ENCODE measurements around the gene A2ML1. TPM values are rescaled to one million over a fixed set of nuclear protein-coding genes. Genes with fewer than 3 reads are reported as not detected.
"Not testable (repeated sequence)": the region's sequence is repeated elsewhere in the genome, so short reads cannot be mapped to it uniquely, and the experiment has no call there.

Gene A2ML1
- total RNA-seq, 1 donor from 2014 or later = not detected

GRCh38 chr12:8894986-8895385 lies 72.6 kb downstream of the A2ML1 start:
- no peak for DNase-seq (ENCODE audit: low spot score)
- H3K4me3 Mint-ChIP-seq (ENCODE audit: unreplicated experiment) = no peak overlapping the region
- no peaks in the 10 kb centered on the region for H3K9me3 Mint-ChIP-seq (ENCODE audit: low read depth)
- no peaks in the 10 kb centered on the region for H3K27me3 Mint-ChIP-seq (ENCODE audit: low read depth)
- H3K27ac Mint-ChIP-seq (ENCODE audit: unreplicated experiment) = no peak overlapping the region
- H3K36me3 Mint-ChIP-seq (ENCODE audit: low read depth) = no peaks in the 10 kb centered on the region
- TF ChIP-seq, protein P1, sequence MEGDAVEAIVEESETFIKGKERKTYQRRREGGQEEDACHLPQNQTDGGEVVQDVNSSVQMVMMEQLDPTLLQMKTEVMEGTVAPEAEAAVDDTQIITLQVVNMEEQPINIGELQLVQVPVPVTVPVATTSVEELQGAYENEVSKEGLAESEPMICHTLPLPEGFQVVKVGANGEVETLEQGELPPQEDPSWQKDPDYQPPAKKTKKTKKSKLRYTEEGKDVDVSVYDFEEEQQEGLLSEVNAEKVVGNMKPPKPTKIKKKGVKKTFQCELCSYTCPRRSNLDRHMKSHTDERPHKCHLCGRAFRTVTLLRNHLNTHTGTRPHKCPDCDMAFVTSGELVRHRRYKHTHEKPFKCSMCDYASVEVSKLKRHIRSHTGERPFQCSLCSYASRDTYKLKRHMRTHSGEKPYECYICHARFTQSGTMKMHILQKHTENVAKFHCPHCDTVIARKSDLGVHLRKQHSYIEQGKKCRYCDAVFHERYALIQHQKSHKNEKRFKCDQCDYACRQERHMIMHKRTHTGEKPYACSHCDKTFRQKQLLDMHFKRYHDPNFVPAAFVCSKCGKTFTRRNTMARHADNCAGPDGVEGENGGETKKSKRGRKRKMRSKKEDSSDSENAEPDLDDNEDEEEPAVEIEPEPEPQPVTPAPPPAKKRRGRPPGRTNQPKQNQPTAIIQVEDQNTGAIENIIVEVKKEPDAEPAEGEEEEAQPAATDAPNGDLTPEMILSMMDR (IDR thresholded peaks at IDR 0.05) = no peak
- H3K4me1 Mint-ChIP-seq (ENCODE audit: low read depth) = peaks cover 3% of the 10 kb centered on the region

- H3K9me3 Mint-ChIP-seq (ENCODE audit: low read depth) = no peaks in the 10 kb centered on the region
- H3K4me1 Mint-ChIP-seq (ENCODE audit: low read depth) = no peaks in the 10 kb centered on the region
Measured at GRCh38 chr12:8897081-8897480, 74.7 kb downstream of the A2ML1 start.

DNA sequence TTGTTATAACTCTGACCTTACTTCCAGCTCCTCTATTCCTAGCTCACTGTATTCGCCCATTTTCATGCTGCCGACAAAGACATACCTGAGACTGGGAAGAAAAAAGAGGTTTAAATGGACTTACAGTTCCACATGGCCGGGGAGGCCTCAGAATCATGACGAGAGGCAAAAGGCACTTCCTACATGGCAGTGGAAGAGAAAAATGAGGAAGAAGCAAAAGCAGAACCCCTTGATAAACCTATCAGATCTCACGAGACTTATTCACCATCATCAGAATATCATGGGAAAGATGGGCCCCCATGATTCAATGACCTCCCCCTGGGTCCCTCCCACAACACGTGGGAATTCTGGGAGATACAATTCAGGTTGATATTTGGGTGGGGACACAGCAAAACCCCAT lies 77.4 kb downstream of the A2ML1 start:
- Mint-ChIP-seq H3K36me3 (ENCODE audit: low read depth) (no peaks in the 10 kb centered on the region), H3K4me3 (ENCODE audit: unreplicated experiment) (no peak overlapping the region), H3K27ac (ENCODE audit: unreplicated experiment) (no peak overlapping the region), H3K9me3 (ENCODE audit: low read depth) (no peaks in the 10 kb centered on the region), H3K27me3 (ENCODE audit: low read depth) (no peaks in the 10 kb centered on the region), H3K4me1 (ENCODE audit: low read depth) (no peaks in the 10 kb centered on the region)
- TF ChIP-seq, protein P1 (IDR thresholded peaks at IDR 0.05) = no peak
- no peak for DNase-seq (ENCODE audit: low spot score)

More at GRCh38 chr12:8897081-8897480, 74.7 kb downstream of the A2ML1 start:
- TF ChIP-seq, protein P1 (IDR thresholded peaks at IDR 0.05) = no peak
- H3K4me3 Mint-ChIP-seq (ENCODE audit: unreplicated experiment) = no peak overlapping the region
- H3K27me3 Mint-ChIP-seq (ENCODE audit: low read depth) = no peaks in the 10 kb centered on the region
- no peaks in the 10 kb centered on the region for H3K36me3 Mint-ChIP-seq (ENCODE audit: low read depth)
- no peak for DNase-seq (ENCODE audit: low spot score)
- no peak overlapping the region for H3K27ac Mint-ChIP-seq (ENCODE audit: unreplicated experiment)

GRCh38 chr12:8902703-8903102 lies 80.3 kb downstream of the A2ML1 start:
- H3K27ac Mint-ChIP-seq (ENCODE audit: unreplicated experiment); H3K4me3 Mint-ChIP-seq (ENCODE audit: unreplicated experiment); H3K27me3 Mint-ChIP-seq (ENCODE audit: low read depth); H3K9me3 Mint-ChIP-seq (ENCODE audit: low read depth); DNase-seq (ENCODE audit: low spot score); H3K36me3 Mint-ChIP-seq (ENCODE audit: low read depth); H3K4me1 Mint-ChIP-seq (ENCODE audit: low read depth): not testable (repeated sequence)

GRCh38 chr12:8903646-8904045 lies 81.2 kb downstream of the A2ML1 start:
- no peak for DNase-seq (ENCODE audit: low spot score)
- no peak overlapping the region for H3K27ac Mint-ChIP-seq (ENCODE audit: unreplicated experiment)
- no peaks in the 10 kb centered on the region for H3K36me3 Mint-ChIP-seq (ENCODE audit: low read depth)
- no peaks in the 10 kb centered on the region for H3K27me3 Mint-ChIP-seq (ENCODE audit: low read depth)
- no peaks in the 10 kb centered on the region for H3K9me3 Mint-ChIP-seq (ENCODE audit: low read depth)
- peaks cover 4% of the 10 kb centered on the region for H3K4me1 Mint-ChIP-seq (ENCODE audit: low read depth)
- no peak overlapping the region for H3K4me3 Mint-ChIP-seq (ENCODE audit: unreplicated experiment)
- TF ChIP-seq, protein P1 (IDR thresholded peaks at IDR 0.05) = no peak

- H3K27ac Mint-ChIP-seq (ENCODE audit: unreplicated experiment) = no peak overlapping the region
- H3K9me3 Mint-ChIP-seq (ENCODE audit: low read depth) = no peaks in the 10 kb centered on the region
- TF ChIP-seq, protein P1 (IDR thresholded peaks at IDR 0.05) = no peak
- no peaks in the 10 kb centered on the region for H3K27me3 Mint-ChIP-seq (ENCODE audit: low read depth)
- H3K4me3 Mint-ChIP-seq (ENCODE audit: unreplicated experiment) = no peak overlapping the region
- H3K36me3 Mint-ChIP-seq (ENCODE audit: low read depth) = no peaks in the 10 kb centered on the region
- no peak for DNase-seq (ENCODE audit: low spot score)
- peaks cover 4% of the 10 kb centered on the region for H3K4me1 Mint-ChIP-seq (ENCODE audit: low read depth)
Measured at GRCh38 chr12:8904665-8905064, 82.2 kb downstream of the A2ML1 start.
